Stimulated activated CD8-positive, alpha-beta memory T cell treated with anti-CD3 and anti-CD28 coated beads, Interleukin-12 subunit alpha, Interleukin-12 subunit beta, amount 100 ng/mL, for 24 hours (primary cell): Measurements from ENCODE around the gene ZFX.
"Not testable (repeated sequence)": the region's sequence is repeated elsewhere in the genome, so short reads cannot be mapped to it uniquely, and the experiment has no call there.

ENCODE experiments used
- DNase-seq: peaks from one replicate; pipeline ENCODE4 v3.0.0-alpha.2; 2020; ENCODE audit errors: extremely low read depth

The ZFX gene

DNA sequence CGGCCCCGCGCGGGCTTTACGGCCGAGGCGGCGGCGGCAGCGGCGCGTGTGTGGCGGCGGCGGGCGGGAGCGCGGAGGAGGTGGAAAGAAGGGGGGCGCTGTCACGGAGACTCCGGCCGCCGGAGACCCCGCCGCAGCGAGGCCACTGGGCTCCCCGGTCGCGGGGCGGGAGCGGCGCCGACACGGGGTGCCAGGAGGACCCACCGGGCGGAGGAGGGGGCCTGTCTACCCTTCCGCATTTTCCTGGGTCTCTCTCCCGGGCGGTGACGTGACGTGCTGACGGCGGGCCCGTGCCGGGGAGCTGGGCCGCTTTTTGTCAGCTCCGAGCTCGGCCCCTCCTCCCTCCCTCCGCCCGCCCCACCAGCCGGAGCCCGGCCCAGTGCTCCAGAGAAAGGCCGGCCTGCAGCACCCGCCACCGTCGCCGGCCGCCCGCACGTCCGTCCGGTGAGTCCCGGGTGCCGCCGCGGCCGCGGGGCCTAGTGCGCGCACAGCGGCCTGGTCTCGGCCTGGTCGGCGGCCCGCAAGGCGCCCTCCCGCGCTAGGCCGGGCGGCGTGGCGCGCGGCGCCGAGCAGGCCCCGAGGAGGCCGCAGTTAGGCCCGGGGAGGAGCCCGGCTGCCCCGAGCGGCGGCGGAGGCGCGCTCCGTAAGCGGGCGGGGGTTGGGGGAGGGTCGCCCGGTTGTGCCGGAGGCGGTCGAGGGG lies at the start of gene ZFX:
ZFX (plus strand) TSS at position 379 of the 700 bp plus-strand sequence. CDS start 23,014 bp downstream, outside the sequence.
- peak; percentile 11 for DNase-seq

DNA sequence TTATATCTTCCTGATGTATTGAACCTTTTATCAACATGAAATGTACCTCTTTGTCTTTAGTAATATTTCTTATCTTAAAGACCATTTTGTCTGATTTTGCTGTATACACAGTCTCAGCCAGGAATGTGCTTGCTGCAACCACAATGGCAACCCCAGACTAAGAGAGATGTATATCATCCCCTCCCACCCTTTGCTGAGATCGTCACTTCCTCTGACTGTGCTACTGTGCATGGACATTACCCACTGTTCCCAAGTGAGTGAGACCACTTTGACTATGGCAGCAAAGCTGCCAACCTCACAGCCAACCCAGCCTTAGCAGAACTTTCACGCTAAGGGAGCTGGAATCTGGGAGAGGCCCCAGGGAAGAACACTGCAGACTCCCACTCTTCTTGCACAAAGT lies 48.8 kb upstream of the ZFX start:
- DNase-seq = no peak

DNA sequence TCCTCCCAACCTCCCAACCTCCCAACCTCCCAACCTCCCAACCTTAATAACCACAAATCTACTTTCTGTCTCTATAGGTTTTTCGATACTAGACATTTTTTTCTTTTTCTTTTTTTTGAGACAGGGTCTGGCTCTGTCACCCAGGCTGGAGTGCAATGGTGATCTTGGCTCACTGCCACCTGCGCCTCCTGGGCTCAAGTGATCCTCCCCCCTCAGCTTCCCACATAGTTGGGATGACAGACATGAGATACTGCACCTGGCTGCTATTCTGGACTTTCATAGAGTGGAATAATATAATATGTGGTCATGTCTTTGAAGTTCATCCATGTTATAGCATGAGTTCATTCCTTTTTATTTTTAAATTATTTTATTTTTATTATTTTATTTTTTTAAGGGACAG lies 39.5 kb upstream of the ZFX start:
- DNase-seq = no peak

DNA sequence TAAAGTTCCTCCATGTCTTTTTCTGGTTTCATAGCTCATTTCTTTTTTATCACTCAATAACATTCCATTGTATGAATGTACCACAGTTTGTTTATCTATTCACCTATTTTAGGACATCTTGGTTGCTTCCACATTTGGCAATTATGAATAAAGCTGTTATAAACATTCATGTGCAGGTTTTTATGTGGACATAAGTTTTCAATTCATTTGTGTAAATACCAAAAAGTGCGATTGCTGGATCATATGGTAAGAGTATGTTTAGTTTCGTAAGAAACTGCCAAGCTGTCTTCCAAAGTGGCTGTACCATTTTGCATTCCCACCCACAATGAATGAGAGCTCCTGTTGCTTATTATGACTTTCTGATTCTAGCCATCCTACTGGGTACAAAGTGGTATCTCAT lies 36.3 kb upstream of the ZFX start:
- DNase-seq = no peak

DNA sequence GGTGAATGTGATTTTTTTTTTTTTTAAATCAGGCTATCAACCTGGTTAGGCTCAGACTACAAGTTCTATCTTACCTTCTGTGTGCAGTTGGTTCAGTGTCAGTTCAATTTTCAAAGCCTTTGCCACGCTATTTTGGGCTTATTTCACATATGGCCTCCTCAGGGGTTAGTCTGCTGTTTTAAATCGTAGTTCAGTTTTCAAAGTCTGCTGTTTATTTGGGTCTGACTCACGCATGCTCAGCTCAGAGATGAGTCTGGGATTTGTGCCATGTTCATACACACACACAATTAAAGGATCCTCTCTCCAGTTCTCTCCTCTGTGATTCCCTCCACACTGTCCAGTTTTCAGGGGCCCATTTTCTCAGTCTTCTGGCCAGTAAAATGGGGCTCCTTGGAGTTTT lies 32.3 kb upstream of the ZFX start:
- no peak for DNase-seq

DNA sequence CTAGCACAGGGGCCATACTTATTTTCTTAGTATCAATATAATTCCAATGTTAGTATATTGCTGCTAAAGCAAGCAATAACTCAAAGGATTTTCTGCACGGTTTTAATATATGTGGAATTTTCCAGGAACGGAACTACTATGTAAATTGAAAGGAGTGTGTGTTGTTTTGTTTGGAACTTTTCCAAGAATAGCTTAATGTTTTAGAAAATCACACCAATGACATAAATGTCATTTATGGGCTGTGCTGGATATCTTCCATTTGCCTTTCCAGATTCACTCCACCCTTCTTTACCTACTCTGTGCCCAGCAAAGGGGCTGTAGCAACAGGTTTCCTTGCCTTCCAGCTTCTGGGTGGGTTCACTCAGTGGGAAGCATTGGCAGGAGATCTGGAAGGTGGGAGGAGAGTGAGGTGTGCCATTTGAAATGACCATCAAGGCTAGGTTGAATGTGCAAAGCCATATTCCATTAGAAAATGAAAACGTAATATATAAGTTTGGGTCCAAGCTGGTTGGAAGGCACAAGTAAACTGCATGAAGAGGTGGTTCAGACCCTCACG lies 25.2 kb upstream of the ZFX start:
- no peak for DNase-seq

DNA sequence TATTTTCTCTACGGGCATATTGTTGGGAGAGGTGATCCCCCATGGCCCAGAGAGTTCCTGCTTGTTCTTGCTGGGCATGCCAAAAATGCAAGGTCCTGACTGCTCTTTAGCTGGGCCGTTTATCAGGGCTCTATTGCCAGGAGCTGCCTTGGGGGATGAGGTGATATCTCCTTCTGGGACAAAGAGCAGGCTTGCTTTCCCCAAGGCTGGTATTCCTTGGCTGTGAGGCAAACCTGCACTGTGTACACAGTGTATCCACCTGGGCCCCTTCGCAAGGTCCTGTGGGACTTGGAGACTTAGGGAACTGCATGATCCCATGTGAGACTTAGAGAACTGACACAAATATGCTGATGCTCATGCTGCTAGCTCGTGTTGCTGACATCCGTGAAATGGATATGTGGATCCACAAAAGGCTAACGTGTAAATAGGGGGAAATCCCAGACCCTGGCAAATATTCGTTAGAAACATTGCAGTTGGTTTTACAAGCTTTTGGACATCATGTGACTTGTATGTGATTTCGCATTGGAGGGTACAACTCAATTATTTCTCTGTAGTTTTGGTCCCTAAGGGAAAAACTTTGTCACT lies 24.4 kb upstream of the ZFX start:
- DNase-seq = no peak

DNA sequence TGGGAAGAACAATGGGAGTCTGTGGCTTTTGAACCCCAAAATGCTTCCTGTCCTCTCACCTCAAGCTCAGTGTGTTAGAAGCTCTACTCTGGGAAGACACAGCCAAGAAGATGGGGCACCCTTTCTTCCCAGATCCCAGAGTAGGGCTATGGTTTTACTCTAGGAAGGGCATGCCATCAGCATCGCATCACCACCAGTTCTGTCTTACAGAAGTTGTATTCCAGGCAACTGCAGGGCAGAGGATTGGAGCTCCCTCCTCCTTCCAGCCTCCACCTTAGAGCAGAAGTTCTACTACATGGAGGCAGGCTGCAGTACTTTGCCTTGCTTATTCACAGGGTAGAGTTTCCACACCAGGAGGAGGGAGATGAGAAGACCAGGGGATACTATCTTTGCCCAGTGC lies 18.1 kb upstream of the ZFX start:
- DNase-seq = no peak

DNA sequence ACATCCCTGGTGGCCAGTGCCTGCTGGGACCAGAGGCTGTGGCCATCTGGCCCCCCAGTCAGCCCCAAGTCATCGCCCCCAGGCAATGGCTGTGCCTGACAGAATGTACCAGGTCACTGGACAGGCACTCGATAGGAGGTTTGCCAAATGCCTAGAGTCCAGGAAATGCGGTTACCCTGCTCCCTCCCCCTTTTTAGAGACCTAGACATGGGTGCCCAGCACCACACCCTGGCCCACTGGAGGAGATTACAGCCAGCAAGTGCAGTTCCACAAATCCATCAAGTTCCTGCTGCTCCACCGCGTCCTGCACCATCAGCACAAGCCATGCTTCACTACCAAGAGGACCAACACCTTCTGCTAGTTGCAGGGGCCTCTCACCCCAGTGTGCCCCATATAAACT lies 16.2 kb upstream of the ZFX start:
- DNase-seq = no peak

DNA sequence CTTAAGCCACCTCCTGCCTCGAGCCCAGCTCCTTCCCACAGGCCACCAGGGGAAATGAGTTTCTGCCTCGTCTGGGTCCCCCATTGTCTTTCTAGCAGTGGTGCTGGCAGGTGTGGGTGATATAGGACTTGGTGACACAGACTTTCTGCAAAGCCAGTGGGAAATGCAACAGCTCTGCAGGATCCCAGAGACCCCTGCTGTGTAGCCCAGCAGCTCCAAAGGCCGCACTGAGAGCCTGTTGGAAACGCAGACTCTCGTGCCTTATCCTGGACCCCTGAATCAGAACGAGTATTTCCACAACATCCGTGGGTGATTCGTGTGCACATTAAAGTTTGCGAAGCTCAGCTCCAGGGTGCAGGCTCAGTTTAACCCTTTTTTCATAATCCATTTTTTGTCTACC lies 13.8 kb upstream of the ZFX start:
- DNase-seq = not testable (repeated sequence)

GRCh38 chrX:24137192-24137591 lies 12.3 kb upstream of the ZFX start:
- DNase-seq = no peak

DNA sequence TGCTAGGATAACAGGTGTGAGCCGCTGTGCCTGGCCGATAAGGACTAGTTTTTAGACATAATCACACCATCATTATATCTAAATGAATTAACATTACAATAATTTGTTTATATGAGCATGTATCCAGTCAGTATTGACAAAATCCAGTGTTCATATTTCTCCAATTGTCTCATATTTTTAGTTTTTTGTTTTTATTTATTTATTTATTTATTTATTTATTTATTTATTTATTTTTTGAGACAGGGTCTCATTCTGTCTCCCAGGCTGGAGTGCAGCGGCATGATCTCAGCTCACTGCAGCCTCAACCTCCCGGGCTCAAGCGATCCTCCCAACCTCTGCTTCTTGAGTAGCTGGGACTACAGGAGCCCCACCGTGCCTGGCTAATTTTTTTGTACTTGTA lies 5.5 kb upstream of the ZFX start:
- DNase-seq = not testable (repeated sequence)

DNA sequence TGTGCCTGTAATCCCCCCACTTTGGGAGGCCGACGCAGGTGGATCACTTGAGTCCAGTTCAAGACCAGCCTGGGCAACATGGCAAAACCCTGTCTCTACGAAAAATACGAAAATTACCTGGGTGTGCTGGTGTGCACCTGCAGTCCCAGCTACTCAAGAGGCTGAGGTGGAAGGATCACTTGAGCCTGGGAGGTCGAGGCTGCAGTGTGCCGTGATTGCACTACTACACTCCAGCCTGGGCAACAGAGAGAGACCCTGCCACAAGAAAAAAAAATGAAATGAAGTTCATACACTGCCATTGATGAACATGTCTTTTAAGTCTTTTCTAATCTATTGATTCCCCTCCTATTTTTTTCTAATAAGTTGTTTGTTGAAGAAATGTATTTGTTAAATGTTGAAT lies 5.0 kb upstream of the ZFX start:
- DNase-seq = no peak

DNA sequence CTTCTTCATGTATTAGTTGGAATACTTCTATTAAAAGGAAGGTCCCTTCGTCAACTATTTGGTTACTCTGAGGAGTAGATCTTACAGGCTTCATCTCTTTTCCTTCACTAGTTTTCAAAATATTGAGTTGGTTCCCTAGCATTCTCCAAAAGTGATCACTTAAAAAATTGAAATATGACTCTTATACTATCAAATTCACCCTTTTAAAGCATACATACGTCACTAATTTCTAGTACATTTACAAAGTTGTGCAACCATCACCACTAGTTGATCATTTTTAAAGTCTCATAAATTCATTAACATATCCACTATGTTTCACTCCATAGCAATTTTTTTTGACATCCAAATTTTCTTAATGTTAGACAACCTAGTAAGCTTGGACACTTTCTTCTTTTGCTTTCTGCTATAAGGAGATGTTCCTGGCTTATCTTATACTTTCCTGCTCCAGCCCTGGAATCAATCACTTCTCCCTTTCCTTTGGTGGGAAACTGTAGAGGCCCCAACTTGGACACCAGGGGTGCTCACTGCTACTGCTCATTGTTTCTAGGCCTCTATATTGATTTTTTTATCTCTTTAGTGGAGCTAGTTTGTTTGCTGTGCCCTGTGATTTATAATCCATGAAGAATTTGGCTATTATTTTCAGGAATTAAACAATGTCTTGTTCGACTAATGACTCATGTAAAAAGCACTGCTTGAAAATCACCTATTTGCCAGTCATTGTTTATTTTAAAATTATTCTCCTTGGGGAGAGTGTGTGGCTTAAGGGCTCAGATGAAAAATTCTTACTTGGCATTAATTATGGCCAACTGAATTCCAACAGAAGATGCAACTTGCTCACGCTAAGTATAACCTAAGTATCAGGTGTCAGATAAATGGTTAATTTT lies 4.0 kb upstream of the ZFX start:
- no peak for DNase-seq

GRCh38 chrX:24146283-24146949 lies 3.1 kb upstream of the ZFX start:
- DNase-seq = no peak

DNA sequence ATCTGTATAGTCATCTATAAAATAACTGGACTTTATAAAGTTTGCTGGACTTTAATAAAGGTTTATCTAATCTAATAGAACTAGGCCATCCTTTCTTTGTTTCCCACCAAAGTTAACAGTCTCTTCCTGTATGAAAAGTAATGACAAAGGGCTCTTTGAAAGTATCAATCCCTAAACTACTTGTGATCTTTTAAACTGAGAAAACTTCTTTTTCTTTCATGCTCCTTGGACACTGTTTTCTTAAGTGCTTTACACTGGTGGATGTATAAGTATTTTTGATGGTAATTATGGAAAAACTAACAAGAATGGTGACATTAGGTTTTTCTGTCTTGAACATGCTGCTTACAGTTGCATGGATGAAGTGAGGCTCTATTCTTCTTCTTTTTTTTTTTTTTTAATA lies 2.4 kb upstream of the ZFX start:
- DNase-seq = no peak

- no peak for DNase-seq
Observed at GRCh38 chrX:24148121-24148520, 1.4 kb upstream of the ZFX start.

GRCh38 chrX:24148535-24149350 lies 786 bp upstream of the ZFX start:
- DNase-seq = no peak

- peak; percentile 45 for DNase-seq
Observed at GRCh38 chrX:24150051-24150790, 692 bp downstream of the ZFX start.

DNA sequence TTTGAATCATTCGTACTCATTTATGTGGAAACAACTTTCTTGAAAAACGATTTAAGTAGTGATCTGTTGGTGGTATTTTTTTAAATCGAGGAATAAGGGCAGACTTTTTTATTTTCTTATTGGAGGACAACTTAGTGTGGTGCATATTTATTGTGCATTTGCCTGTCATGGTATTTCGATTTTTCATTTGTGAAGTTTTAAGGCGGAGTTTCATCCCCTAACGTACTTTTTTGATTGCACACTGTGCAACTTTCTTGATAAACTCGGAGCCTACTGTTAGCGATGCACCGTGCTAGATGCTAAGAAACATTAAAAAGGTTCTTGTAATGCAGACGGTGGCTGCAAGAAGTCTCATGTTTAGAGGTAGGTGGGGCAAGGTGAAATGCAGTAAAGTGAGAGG lies 1.4 kb downstream of the ZFX start:
- no peak for DNase-seq
